Glutamatergic neuron (in vitro differentiated cells): ENCODE results near the gene BIK. TPM values are rescaled to one million over a fixed set of nuclear protein-coding genes. Genes with fewer than 3 reads are reported as not detected.

ENCODE experiments used
- DNase-seq: peaks from one replicate; pipeline ENCODE4 v3.0.0; 2022
- H3K27ac Mint-ChIP-seq: one replicate; pipeline ENCODE4 v1.8.0; 2020; ENCODE audit warnings: mild to moderate bottlenecking, mixed read lengths, inconsistent platforms; ENCODE audit not compliant: unreplicated experiment
- H3K27me3 Mint-ChIP-seq: one replicate; pipeline ENCODE4 v1.8.0; 2020; ENCODE audit warnings: mild to moderate bottlenecking, moderate library complexity, mixed read lengths, inconsistent platforms; ENCODE audit not compliant: unreplicated experiment
- H3K36me3 Mint-ChIP-seq: one replicate; pipeline ENCODE4 v1.8.0; 2020; ENCODE audit warnings: mild to moderate bottlenecking, mixed read lengths, inconsistent platforms; ENCODE audit not compliant: unreplicated experiment
- H3K4me1 Mint-ChIP-seq: one replicate; pipeline ENCODE4 v1.8.0; 2020; ENCODE audit warnings: mild to moderate bottlenecking, low read depth, mixed read lengths, inconsistent platforms; ENCODE audit not compliant: unreplicated experiment
- H3K4me3 Mint-ChIP-seq: one replicate; pipeline ENCODE4 v1.8.0; 2020; ENCODE audit warnings: mild to moderate bottlenecking, mixed read lengths, inconsistent platforms; ENCODE audit not compliant: unreplicated experiment
- H3K9me3 Mint-ChIP-seq: one replicate; pipeline ENCODE4 v1.8.0; 2020; ENCODE audit warnings: mild to moderate bottlenecking, moderate library complexity, mixed read lengths, inconsistent platforms; ENCODE audit not compliant: unreplicated experiment
- total RNA-seq: library from RNA; stranded (reverse); fragmentation: NEBNext Ultra II Directional; extraction: Animal tissue kit (Norgen Biotek cat#: 25700); gene quantifications from one replicate; pipeline ENCODE4 v1.2.1, GENCODE V29; 2021; ENCODE audit not compliant: unreplicated experiment
- TF ChIP-seq, protein P1 (sequence below): fragments of 200-600 bp; sonication (generic); IDR thresholded peaks from one replicate; pipeline ENCODE4 v1.5.0; 2021; ENCODE audit not compliant: partially characterized antibody, unreplicated experiment

Gene BIK
- total RNA-seq, 1 donor from 2014 or later: 17.3 TPM

- H3K27ac Mint-ChIP-seq: no peak overlapping the region
- H3K4me3 Mint-ChIP-seq: no peak overlapping the region
- DNase-seq: no peak
- H3K36me3 Mint-ChIP-seq: peaks cover 10% of the 10 kb centered on the region
- TF ChIP-seq, protein P1, sequence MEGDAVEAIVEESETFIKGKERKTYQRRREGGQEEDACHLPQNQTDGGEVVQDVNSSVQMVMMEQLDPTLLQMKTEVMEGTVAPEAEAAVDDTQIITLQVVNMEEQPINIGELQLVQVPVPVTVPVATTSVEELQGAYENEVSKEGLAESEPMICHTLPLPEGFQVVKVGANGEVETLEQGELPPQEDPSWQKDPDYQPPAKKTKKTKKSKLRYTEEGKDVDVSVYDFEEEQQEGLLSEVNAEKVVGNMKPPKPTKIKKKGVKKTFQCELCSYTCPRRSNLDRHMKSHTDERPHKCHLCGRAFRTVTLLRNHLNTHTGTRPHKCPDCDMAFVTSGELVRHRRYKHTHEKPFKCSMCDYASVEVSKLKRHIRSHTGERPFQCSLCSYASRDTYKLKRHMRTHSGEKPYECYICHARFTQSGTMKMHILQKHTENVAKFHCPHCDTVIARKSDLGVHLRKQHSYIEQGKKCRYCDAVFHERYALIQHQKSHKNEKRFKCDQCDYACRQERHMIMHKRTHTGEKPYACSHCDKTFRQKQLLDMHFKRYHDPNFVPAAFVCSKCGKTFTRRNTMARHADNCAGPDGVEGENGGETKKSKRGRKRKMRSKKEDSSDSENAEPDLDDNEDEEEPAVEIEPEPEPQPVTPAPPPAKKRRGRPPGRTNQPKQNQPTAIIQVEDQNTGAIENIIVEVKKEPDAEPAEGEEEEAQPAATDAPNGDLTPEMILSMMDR: no peak
- no peaks in the 10 kb centered on the region for H3K4me1 Mint-ChIP-seq
- H3K27me3 Mint-ChIP-seq: peaks cover 3% of the 10 kb centered on the region
- H3K9me3 Mint-ChIP-seq: peaks cover 11% of the 10 kb centered on the region
These were observed 16.0 kb upstream of the BIK start for GRCh38 chr22:43094551-43094950.

- Mint-ChIP-seq H3K27me3 (peaks cover 5% of the 10 kb centered on the region), H3K4me3 (no peak overlapping the region), H3K9me3 (peaks cover 11% of the 10 kb centered on the region), H3K27ac (no peak overlapping the region), H3K4me1 (no peaks in the 10 kb centered on the region), H3K36me3 (peaks cover 10% of the 10 kb centered on the region)
- TF ChIP-seq, protein P1: no peak
- no peak for DNase-seq
These were observed 14.1 kb upstream of the BIK start for GRCh38 chr22:43096420-43096819.

GRCh38 chr22:43098356-43098755 is 12.2 kb upstream of the BIK start:
- TF ChIP-seq, protein P1: no peak
- H3K27me3 Mint-ChIP-seq: peaks cover 5% of the 10 kb centered on the region
- peaks cover 10% of the 10 kb centered on the region for H3K9me3 Mint-ChIP-seq
- peaks cover 10% of the 10 kb centered on the region for H3K36me3 Mint-ChIP-seq
- H3K4me3 Mint-ChIP-seq: no peak overlapping the region
- no peak for DNase-seq
- no peaks in the 10 kb centered on the region for H3K4me1 Mint-ChIP-seq
- no peak overlapping the region for H3K27ac Mint-ChIP-seq

GRCh38 chr22:43099095-43099494 is 11.5 kb upstream of the BIK start:
- Mint-ChIP-seq H3K27ac (no peak overlapping the region), H3K4me1 (peaks cover 2% of the 10 kb centered on the region), H3K27me3 (peaks cover 5% of the 10 kb centered on the region), H3K9me3 (peaks cover 10% of the 10 kb centered on the region), H3K36me3 (peaks cover 10% of the 10 kb centered on the region), H3K4me3 (no peak overlapping the region)
- TF ChIP-seq, protein P1: no peak
- DNase-seq: no peak

GRCh38 chr22:43100225-43100624 is 10.3 kb upstream of the BIK start:
- Mint-ChIP-seq H3K4me1 (peaks cover 3% of the 10 kb centered on the region), H3K27ac (no peak overlapping the region), H3K36me3 (peaks cover 10% of the 10 kb centered on the region), H3K4me3 (no peak overlapping the region), H3K27me3 (peaks cover 5% of the 10 kb centered on the region), H3K9me3 (peaks cover 12% of the 10 kb centered on the region)
- DNase-seq: no peak
- TF ChIP-seq, protein P1: no peak
